Activated naive CD4-positive, alpha-beta T cell treated with anti-CD3 and anti-CD28 coated beads, Interleukin-2, amount 10 ng/mL, durations not matched to agents 7 days and 5 days (primary cell): ENCODE data around the gene EDNRA.

Experiments used
- CTCF ChIA-PET: fragments of 350-600 bp; sonication (Branson Sonifier 250); formaldehyde crosslinking; loops from one replicate; lab custom pipeline; 2021; ENCODE audit warnings: antibody characterized with exemption; lab: Charles Lee
- DNase-seq: peaks from one replicate; pipeline ENCODE4 v3.0.0-alpha.2; 2020
- H3K27ac Mint-ChIP-seq: one replicate; pipeline ENCODE4 v1.8.0; 2021; ENCODE audit warnings: mild to moderate bottlenecking, moderate library complexity, mixed read lengths
- H3K27me3 Mint-ChIP-seq: one replicate; pipeline ENCODE4 v1.8.0; 2021; ENCODE audit warnings: mild to moderate bottlenecking, mixed read lengths
- H3K36me3 Mint-ChIP-seq: one replicate; pipeline ENCODE4 v1.8.0; 2021; ENCODE audit warnings: mixed read lengths
- H3K4me1 Mint-ChIP-seq: one replicate; pipeline ENCODE4 v1.8.0; 2021; ENCODE audit warnings: mixed read lengths
- H3K4me3 Mint-ChIP-seq: one replicate; pipeline ENCODE4 v1.8.0; 2021; ENCODE audit warnings: mild to moderate bottlenecking, moderate library complexity, mixed read lengths
- H3K9me3 Mint-ChIP-seq: one replicate; pipeline ENCODE4 v1.8.0; 2021; ENCODE audit warnings: mixed read lengths

EDNRA gene

DNA sequence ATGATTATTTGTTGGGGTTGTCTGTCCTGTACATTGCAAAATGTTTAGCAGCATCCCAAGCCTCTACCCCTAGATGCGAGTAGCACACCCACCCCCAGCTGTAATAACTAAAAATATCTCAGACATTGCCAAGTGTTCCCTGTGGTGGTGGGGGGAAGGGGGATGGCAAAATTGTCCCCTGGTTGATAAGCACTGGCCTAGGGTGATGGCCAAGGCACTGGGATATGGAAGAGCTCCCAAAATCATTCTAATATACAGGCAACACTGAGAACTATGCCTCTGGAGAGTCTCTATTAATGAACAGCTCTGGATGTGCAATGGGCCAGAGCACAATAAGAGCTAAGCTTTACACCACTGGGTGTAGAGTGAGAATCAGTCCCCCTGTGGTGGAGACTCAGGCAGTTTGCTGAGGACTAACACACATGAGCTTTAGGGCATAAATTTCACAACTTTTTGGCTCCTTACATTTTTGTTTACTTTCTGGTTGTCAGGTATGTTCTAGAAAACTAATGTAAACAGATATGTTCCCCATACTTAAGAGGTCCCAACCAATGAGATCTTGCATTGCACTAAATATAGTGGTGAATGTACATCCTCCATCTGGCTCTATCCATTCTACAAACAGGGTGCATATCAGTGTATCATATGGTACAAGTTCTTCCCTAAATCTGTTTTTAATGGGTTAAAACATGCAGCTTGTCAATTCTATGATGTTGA, 34.5 kb downstream of the EDNRA start:
- no peak for DNase-seq
- no peaks in the 10 kb centered on the region for H3K36me3 Mint-ChIP-seq
- H3K27ac Mint-ChIP-seq = no peak overlapping the region
- H3K27me3 Mint-ChIP-seq = peaks cover 7% of the 10 kb centered on the region
- no peaks in the 10 kb centered on the region for H3K9me3 Mint-ChIP-seq
- H3K4me1 Mint-ChIP-seq = no peaks in the 10 kb centered on the region
- no peak overlapping the region for H3K4me3 Mint-ChIP-seq
- CTCF ChIA-PET = interaction anchor here (1.1 to 1.6 kb wide), 3 partner anchors 12 to 352 kb away, joined by 3 to 6 read pairs (median 3); no protein-coding TSS in a partner anchor

DNA sequence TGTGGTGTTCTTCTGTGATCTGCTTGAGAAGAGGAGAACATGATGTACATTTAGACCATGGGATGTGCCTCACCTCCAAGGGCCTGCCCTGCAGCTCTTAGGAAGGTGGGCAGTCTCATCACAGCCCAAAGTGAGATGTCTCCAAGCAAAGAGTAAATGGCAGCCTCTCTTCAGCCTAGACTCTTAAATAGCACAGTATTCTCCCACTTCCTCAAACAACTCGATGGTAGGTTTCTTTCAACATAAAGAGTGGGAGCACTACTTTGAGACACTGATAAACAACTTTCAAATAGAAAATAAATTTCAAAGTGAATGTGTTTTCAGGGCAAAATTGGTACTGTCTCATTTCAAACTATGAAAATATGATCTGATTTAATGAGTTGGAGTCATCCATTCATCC, 35.2 kb downstream of the EDNRA start:
- H3K4me1 Mint-ChIP-seq = no peaks in the 10 kb centered on the region
- no peak overlapping the region for H3K4me3 Mint-ChIP-seq
- H3K36me3 Mint-ChIP-seq = no peaks in the 10 kb centered on the region
- H3K27ac Mint-ChIP-seq = no peak overlapping the region
- CTCF ChIA-PET = interaction anchor here (1.1 to 1.6 kb wide), 2 partner anchors 11 to 351 kb away, joined by 3 to 6 read pairs; no protein-coding TSS in a partner anchor
- peaks cover 7% of the 10 kb centered on the region for H3K27me3 Mint-ChIP-seq
- H3K9me3 Mint-ChIP-seq = no peaks in the 10 kb centered on the region
- DNase-seq = no peak

DNA sequence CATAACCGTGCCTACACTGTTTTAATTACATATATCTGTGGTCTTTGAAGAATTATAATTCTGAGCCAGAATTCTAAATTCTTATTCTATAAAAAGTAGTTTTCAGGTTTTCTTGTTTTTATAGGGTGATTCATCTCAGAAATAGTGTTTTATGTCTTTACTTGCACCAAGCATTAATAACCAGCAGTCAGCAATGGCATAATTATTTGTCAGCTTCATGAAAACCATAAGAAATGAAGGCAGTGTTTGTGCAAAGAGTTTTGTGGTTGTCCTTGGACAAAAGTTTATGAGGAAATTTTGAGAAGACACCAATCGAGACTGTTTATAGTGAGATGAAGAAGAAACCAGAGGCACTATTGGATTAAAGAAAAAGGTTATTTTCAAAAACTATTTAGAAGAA, 37.2 kb downstream of the EDNRA start:
- H3K27me3 Mint-ChIP-seq = peaks cover 3% of the 10 kb centered on the region
- CTCF ChIA-PET = interaction anchor here (0.5 to 2.6 kb wide), 10 partner anchors 8 to 351 kb away, joined by 3 to 41 read pairs (median 4); no protein-coding TSS in a partner anchor
- H3K4me3 Mint-ChIP-seq = no peak overlapping the region
- H3K27ac Mint-ChIP-seq = no peak overlapping the region
- H3K4me1 Mint-ChIP-seq = no peaks in the 10 kb centered on the region
- H3K9me3 Mint-ChIP-seq = no peaks in the 10 kb centered on the region
- DNase-seq = no peak
- H3K36me3 Mint-ChIP-seq = no peaks in the 10 kb centered on the region

DNA sequence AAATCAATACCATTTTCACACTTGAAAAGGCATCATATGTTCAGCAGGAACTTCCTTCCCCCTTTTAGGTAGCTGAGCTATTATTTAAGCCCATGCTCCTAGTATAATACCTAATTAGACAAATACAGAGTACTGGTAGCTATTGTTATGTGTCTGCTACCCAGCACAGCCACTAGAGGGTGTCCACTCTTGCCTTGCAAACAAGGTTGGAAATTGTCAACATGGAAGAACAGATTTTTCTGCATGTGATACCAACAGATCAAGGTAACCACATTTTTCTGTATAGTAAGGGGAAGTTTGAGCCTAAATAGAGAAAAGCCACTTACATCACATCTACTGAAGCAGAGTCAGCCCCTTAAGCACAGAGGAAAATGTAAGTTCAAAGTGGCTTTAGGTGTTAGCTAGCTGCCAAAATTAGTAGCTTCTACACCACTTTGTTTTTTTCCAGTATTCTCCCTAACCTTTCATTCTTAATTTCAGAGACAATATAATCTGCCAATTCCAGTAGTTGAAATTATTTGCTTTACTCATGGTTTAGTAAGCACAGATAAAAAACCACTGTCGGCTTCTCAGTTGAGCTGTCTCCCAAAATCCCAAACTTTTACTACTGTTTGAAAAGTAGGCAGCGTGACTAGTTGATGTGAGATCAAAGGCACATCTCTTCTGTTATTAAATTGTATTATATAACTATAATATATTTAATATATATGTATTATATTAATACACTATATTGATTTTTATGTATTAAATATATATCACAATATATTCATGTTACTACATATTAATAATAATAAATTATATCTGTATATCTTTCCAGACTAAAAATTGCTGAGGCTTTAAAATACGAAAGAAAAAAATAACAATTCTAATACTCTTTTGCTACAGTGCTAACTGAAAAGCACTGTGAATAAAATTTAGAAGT, 38.2 kb downstream of the EDNRA start:
- H3K4me3 Mint-ChIP-seq = no peak overlapping the region
- no peaks in the 10 kb centered on the region for H3K36me3 Mint-ChIP-seq
- no peaks in the 10 kb centered on the region for H3K4me1 Mint-ChIP-seq
- H3K9me3 Mint-ChIP-seq = no peaks in the 10 kb centered on the region
- CTCF ChIA-PET = interaction anchor here (0.5 to 2.6 kb wide), 12 partner anchors 9 to 417 kb away, joined by 3 to 41 read pairs (median 4); no protein-coding TSS in a partner anchor
- peaks cover 3% of the 10 kb centered on the region for H3K27me3 Mint-ChIP-seq
- H3K27ac Mint-ChIP-seq = no peak overlapping the region
- peak; percentile 68 for DNase-seq

GRCh38 chr4:147524601-147525000, 43.7 kb downstream of the EDNRA start:
- no peaks in the 10 kb centered on the region for H3K4me1 Mint-ChIP-seq
- CTCF ChIA-PET = interaction anchor here (0.9 to 1.5 kb wide), 2 partner anchors 46 to 342 kb away, joined by 3 to 4 read pairs; no protein-coding TSS in a partner anchor
- no peaks in the 10 kb centered on the region for H3K36me3 Mint-ChIP-seq

DNA sequence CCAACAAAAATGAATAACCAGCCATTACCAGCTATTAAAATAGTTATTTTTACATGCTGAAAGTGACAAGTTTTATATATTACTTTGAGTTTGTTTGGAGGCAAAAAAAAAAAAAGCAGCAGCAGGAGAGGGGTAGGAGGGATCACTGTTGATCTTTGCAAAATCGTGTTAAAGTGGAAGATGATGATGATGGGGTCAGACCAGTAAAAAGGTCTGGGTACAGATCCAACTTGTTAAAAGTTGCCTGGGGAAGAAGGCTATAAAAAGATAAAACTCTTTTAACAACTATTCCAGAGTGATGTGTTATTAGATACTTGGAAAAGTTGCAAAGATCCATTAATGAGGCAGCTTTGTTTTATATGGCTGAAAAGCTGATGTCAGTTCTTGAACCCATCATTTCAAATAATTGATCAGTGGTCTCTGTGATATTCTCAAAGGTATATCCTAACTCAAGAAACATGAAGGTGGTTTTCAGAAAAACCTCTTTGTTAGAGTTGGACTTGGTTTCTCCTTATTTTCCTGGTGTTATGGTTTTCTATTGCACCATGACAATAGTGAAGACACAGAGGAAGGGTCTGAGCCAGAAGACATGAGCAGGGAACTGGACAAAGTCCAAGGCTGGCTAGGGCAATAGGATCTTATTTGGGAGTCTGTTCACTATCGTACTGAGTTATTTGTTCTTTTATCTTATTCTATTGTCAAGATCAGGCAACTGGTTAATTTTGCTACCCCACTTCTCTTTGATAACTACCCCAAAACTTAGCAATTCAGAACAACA, 44.8 kb downstream of the EDNRA start:
- Mint-ChIP-seq H3K27me3 (peaks cover 5% of the 10 kb centered on the region), H3K4me1 (no peaks in the 10 kb centered on the region), H3K36me3 (no peaks in the 10 kb centered on the region), H3K9me3 (no peaks in the 10 kb centered on the region), H3K4me3 (no peak overlapping the region), H3K27ac (no peak overlapping the region)
- DNase-seq = no peak
- CTCF ChIA-PET = interaction anchor here (0.5 to 1.5 kb wide), 4 partner anchors 99 to 1453 kb away, joined by 3 to 4 read pairs (median 3); no protein-coding TSS in a partner anchor

More at GRCh38 chr4:147524601-147525000, 43.7 kb downstream of the EDNRA start:
- H3K27ac Mint-ChIP-seq = no peak overlapping the region
- no peak overlapping the region for H3K4me3 Mint-ChIP-seq
- no peak for DNase-seq
- H3K9me3 Mint-ChIP-seq = no peaks in the 10 kb centered on the region
- peaks cover 5% of the 10 kb centered on the region for H3K27me3 Mint-ChIP-seq

GRCh38 chr4:147526272-147526654, 45.4 kb downstream of the EDNRA start:
- Mint-ChIP-seq H3K4me1 (no peaks in the 10 kb centered on the region), H3K9me3 (no peaks in the 10 kb centered on the region), H3K27me3 (peaks cover 5% of the 10 kb centered on the region), H3K36me3 (no peaks in the 10 kb centered on the region), H3K4me3 (no peak overlapping the region), H3K27ac (no peak overlapping the region)
- CTCF ChIA-PET = interaction anchor here (0.9 kb wide), 1 partner anchor 340 kb away, joined by 3 read pairs; no protein-coding TSS in a partner anchor
- DNase-seq = no peak

- DNase-seq = no peak
- H3K4me3 Mint-ChIP-seq = no peak overlapping the region
- no peak overlapping the region for H3K27ac Mint-ChIP-seq
- H3K27me3 Mint-ChIP-seq = peaks cover 5% of the 10 kb centered on the region
- no peaks in the 10 kb centered on the region for H3K9me3 Mint-ChIP-seq
- no peaks in the 10 kb centered on the region for H3K36me3 Mint-ChIP-seq
- H3K4me1 Mint-ChIP-seq = no peaks in the 10 kb centered on the region
- CTCF ChIA-PET = interaction anchor here (0.9 to 1.3 kb wide), 3 partner anchors 9 to 339 kb away, joined by 3 to 6 read pairs (median 4); no protein-coding TSS in a partner anchor
Measured at GRCh38 chr4:147528054-147528453, 47.2 kb downstream of the EDNRA start.

- peaks cover 5% of the 10 kb centered on the region for H3K27me3 Mint-ChIP-seq
- no peak overlapping the region for H3K27ac Mint-ChIP-seq
- no peaks in the 10 kb centered on the region for H3K36me3 Mint-ChIP-seq
- no peaks in the 10 kb centered on the region for H3K9me3 Mint-ChIP-seq
- no peaks in the 10 kb centered on the region for H3K4me1 Mint-ChIP-seq
- no peak overlapping the region for H3K4me3 Mint-ChIP-seq
- no peak for DNase-seq
- CTCF ChIA-PET = no interaction called here
Measured at GRCh38 chr4:147530134-147530533, 49.2 kb downstream of the EDNRA start.

GRCh38 chr4:147530723-147531122, 49.8 kb downstream of the EDNRA start:
- no peak for DNase-seq
- Mint-ChIP-seq H3K27me3 (peaks cover 5% of the 10 kb centered on the region), H3K4me1 (no peaks in the 10 kb centered on the region), H3K4me3 (no peak overlapping the region), H3K27ac (no peak overlapping the region), H3K9me3 (no peaks in the 10 kb centered on the region), H3K36me3 (no peaks in the 10 kb centered on the region)
- CTCF ChIA-PET = no interaction called here

- Mint-ChIP-seq H3K27ac (no peak overlapping the region), H3K27me3 (peaks cover 4% of the 10 kb centered on the region), H3K9me3 (no peaks in the 10 kb centered on the region), H3K36me3 (no peaks in the 10 kb centered on the region), H3K4me3 (no peak overlapping the region), H3K4me1 (no peaks in the 10 kb centered on the region)
- CTCF ChIA-PET = interaction anchor here (1.4 kb wide), 1 partner anchor 14 kb away, joined by 3 read pairs; no protein-coding TSS in a partner anchor
- DNase-seq = no peak
Measured at GRCh38 chr4:147532896-147533295, 52.0 kb downstream of the EDNRA start.

DNA sequence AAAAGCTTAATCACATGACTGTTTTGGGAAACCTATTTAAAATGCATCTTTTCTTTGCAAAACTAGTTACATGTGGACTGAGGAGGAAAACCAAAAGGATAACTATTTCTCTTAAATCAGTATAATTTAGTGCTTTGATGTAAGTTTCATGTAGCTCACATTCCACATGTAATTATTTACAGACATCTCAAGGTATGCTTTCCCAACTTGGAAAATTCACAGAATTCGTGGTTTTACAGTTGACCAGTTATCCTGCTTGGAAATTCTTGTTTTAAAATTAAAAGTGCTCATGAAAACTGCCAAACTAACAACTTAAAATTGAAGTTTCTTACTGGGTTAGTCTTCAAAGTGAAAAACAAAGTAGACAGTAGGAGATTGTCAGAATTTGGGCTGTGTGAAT, 52.4 kb downstream of the EDNRA start:
- CTCF ChIA-PET = interaction anchor here (1.4 kb wide), 1 partner anchor 15 kb away, joined by 3 read pairs; no protein-coding TSS in a partner anchor
- Mint-ChIP-seq H3K9me3 (no peaks in the 10 kb centered on the region), H3K27me3 (peaks cover 4% of the 10 kb centered on the region), H3K36me3 (no peaks in the 10 kb centered on the region), H3K4me1 (no peaks in the 10 kb centered on the region), H3K27ac (no peak overlapping the region), H3K4me3 (no peak overlapping the region)
- no peak for DNase-seq

DNA sequence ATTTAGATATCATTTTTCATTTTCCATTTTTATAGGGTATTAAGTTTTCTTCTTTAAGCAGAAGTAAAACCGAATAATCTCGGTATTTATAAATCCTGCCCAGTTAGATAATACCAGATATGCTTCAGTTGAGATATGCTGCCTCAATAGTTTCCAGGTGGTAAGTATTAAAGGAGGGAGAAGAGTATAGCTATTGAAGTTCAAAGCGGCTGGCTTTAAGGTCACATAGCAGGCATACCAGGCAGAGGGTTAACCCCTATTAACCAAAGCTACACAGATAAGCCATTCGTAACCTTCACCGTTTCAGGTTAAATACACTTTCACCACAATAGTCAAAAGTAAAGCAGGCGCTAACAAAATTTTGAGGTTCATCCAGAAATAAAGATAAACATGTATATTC, 54.2 kb downstream of the EDNRA start:
- H3K27me3 Mint-ChIP-seq = peaks cover 4% of the 10 kb centered on the region
- H3K27ac Mint-ChIP-seq = no peak overlapping the region
- H3K36me3 Mint-ChIP-seq = no peaks in the 10 kb centered on the region
- no peak for DNase-seq
- H3K4me1 Mint-ChIP-seq = no peaks in the 10 kb centered on the region
- H3K4me3 Mint-ChIP-seq = no peak overlapping the region
- CTCF ChIA-PET = no interaction called here
- no peaks in the 10 kb centered on the region for H3K9me3 Mint-ChIP-seq
